SK-N-SH treated with all-trans-retinoic acid at 6 μM for 48 hours (cell line): ENCODE data around the gene MAP3K10.

Source experiments
- ZC3H10 ChIP-seq: fragments of 250-450 bp; sonication (Bioruptor Pico); IDR thresholded peaks from 2 replicates; pipeline ENCODE4 v1.5.1; 2021; ENCODE audit warnings: mild to moderate bottlenecking, moderate library complexity
- ZNF70 ChIP-seq: fragments of 450-650 bp; formaldehyde crosslinking; IDR thresholded peaks from 2 replicates; pipeline ENCODE4 v1.5.0; 2020; ENCODE audit warnings: mild to moderate bottlenecking, moderate library complexity

DNA sequence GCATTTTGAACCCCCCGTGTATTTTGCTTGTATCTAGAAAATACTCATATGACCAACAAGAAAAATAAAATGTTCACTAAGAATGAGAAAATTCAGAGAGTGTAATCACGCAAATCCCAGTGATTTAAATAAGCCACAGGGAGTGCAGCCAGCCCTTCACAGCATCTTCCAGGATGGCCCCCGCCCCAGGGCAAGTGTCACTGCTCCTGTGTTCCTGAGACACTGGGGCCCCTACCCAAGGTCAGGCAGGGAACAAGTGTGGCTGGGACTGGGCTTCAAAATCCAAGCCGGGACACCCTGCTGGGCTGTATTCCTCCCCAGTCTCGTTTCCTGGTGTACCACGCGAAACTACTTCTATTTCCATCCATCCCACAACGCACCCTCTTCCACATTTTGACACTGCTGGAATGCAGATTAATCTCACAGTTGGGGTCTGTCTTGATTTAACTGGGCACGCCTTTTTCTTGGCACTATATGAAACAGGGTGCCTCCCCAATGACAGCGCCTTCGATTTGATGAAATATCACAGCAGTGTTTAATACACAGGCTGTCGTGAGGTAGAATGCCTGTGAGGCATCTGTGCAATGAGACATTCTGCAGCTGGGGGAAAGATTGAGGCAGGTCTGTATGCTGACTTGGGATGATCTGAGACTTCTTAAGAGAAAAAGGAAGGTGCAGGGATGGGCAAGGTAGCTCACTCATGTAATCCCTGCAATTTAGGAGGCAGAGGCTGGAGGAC lies 53.5 kb downstream of the MAP3K10 start:
- TF ChIP-seq ZC3H10 (CRISPR knock-in tag) (no peak), ZNF70 (CRISPR knock-in tag) (no peak)
